HEK293 (cell line): ENCODE measurements around the gene ERICH4.

Experiments
- PATZ1 ChIP-seq: fragments of 450-650 bp; formaldehyde crosslinking; IDR thresholded peaks from 2 replicates; pipeline ENCODE4 v1.5.1; 2016; ENCODE audit warnings: missing biosample characterization, missing genetic modification characterization
- ZBTB44 ChIP-seq: fragments of 450-650 bp; IDR thresholded peaks from 2 replicates; pipeline ENCODE4 v1.5.1; 2018; ENCODE audit warnings: missing biosample characterization, mild to moderate bottlenecking, missing genetic modification characterization
- ZFP3 ChIP-seq: fragments of 450-650 bp; formaldehyde crosslinking; IDR thresholded peaks from 2 replicates; pipeline ENCODE4 v1.5.1; 2016; ENCODE audit warnings: low read depth, missing biosample characterization, missing genetic modification characterization
- ZNF549 ChIP-seq: fragments of 450-650 bp; IDR thresholded peaks from 2 replicates; pipeline ENCODE4 v1.5.1; 2018; ENCODE audit warnings: missing biosample characterization, missing genetic modification characterization, mild to moderate bottlenecking, inconsistent platforms, moderate library complexity
- ZNF623 ChIP-seq: fragments of 450-650 bp; formaldehyde crosslinking; IDR thresholded peaks from 2 replicates; pipeline ENCODE4 v1.5.1; 2016; ENCODE audit warnings: missing biosample characterization, missing genetic modification characterization
- ZNF660 ChIP-seq: fragments of 450-650 bp; IDR thresholded peaks from 2 replicates; pipeline ENCODE4 v1.5.1; 2018; ENCODE audit warnings: missing biosample characterization, mild to moderate bottlenecking, missing genetic modification characterization
- TF ChIP-seq, protein P1 (sequence below): fragments of 450-650 bp; formaldehyde crosslinking; IDR thresholded peaks from 2 replicates; pipeline ENCODE4 v1.5.1; 2016; ENCODE audit warnings: missing biosample characterization, missing genetic modification characterization
- TF ChIP-seq, protein P2 (sequence below): fragments of 450-650 bp; formaldehyde crosslinking; IDR thresholded peaks from 2 replicates; pipeline ENCODE4 v1.5.1; 2016; ENCODE audit warnings: missing biosample characterization, missing genetic modification characterization
- TF ChIP-seq, protein P3 (sequence below): fragments of 450-650 bp; formaldehyde crosslinking; IDR thresholded peaks from 2 replicates; pipeline ENCODE4 v1.5.1; 2016; ENCODE audit warnings: missing biosample characterization, missing genetic modification characterization

GRCh38 chr19:41484822-41485221 lies 41.9 kb downstream of the ERICH4 start:
- TF ChIP-seq, protein P1, sequence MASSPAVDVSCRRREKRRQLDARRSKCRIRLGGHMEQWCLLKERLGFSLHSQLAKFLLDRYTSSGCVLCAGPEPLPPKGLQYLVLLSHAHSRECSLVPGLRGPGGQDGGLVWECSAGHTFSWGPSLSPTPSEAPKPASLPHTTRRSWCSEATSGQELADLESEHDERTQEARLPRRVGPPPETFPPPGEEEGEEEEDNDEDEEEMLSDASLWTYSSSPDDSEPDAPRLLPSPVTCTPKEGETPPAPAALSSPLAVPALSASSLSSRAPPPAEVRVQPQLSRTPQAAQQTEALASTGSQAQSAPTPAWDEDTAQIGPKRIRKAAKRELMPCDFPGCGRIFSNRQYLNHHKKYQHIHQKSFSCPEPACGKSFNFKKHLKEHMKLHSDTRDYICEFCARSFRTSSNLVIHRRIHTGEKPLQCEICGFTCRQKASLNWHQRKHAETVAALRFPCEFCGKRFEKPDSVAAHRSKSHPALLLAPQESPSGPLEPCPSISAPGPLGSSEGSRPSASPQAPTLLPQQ (tag by site-specific recombination), result no peak
- TF ChIP-seq ZFP3, result no peak
- no peak for TF ChIP-seq ZNF660 (tag by site-specific recombination)
- TF ChIP-seq, protein P2, sequence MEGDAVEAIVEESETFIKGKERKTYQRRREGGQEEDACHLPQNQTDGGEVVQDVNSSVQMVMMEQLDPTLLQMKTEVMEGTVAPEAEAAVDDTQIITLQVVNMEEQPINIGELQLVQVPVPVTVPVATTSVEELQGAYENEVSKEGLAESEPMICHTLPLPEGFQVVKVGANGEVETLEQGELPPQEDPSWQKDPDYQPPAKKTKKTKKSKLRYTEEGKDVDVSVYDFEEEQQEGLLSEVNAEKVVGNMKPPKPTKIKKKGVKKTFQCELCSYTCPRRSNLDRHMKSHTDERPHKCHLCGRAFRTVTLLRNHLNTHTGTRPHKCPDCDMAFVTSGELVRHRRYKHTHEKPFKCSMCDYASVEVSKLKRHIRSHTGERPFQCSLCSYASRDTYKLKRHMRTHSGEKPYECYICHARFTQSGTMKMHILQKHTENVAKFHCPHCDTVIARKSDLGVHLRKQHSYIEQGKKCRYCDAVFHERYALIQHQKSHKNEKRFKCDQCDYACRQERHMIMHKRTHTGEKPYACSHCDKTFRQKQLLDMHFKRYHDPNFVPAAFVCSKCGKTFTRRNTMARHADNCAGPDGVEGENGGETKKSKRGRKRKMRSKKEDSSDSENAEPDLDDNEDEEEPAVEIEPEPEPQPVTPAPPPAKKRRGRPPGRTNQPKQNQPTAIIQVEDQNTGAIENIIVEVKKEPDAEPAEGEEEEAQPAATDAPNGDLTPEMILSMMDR (tag by site-specific recombination), result no peak
- TF ChIP-seq, protein P3, sequence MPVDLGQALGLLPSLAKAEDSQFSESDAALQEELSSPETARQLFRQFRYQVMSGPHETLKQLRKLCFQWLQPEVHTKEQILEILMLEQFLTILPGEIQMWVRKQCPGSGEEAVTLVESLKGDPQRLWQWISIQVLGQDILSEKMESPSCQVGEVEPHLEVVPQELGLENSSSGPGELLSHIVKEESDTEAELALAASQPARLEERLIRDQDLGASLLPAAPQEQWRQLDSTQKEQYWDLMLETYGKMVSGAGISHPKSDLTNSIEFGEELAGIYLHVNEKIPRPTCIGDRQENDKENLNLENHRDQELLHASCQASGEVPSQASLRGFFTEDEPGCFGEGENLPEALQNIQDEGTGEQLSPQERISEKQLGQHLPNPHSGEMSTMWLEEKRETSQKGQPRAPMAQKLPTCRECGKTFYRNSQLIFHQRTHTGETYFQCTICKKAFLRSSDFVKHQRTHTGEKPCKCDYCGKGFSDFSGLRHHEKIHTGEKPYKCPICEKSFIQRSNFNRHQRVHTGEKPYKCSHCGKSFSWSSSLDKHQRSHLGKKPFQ (tag by site-specific recombination), result no peak
- no peak for TF ChIP-seq ZNF549 (tag by site-specific recombination)
- no peak for TF ChIP-seq PATZ1 (tag by site-specific recombination)
- no peak for TF ChIP-seq ZBTB44
- TF ChIP-seq ZNF623 (tag by site-specific recombination), result no peak
